GM19324 (cell line): ENCODE results near the gene TC2N.
"Not testable (repeated sequence)": the region's sequence is repeated elsewhere in the genome, so short reads cannot be mapped to it uniquely, and the experiment has no call there.

ENCODE experiments used
- ATAC-seq: cut with Tn5 transposase; IDR thresholded peaks from one replicate; pipeline ENCODE4 v1.9.1; 2021; ENCODE audit warnings: mild to moderate bottlenecking, moderate library complexity; ENCODE audit not compliant: unreplicated experiment, low FRiP score

TC2N gene

GRCh38 chr14:91870890-91871289, 3.6 kb upstream of the TC2N start:
- no peak for ATAC-seq

GRCh38 chr14:91870001-91870400, 2.7 kb upstream of the TC2N start:
- ATAC-seq, result no peak

GRCh38 chr14:91869556-91869955, 2.2 kb upstream of the TC2N start:
- no peak for ATAC-seq

GRCh38 chr14:91866511-91867295, 633 bp downstream of the TC2N start:
- no peak for ATAC-seq

- ATAC-seq, result no peak
Measured at GRCh38 chr14:91866061-91866460, 1.3 kb downstream of the TC2N start.

- ATAC-seq, result no peak
Measured at GRCh38 chr14:91862417-91862816, 4.9 kb downstream of the TC2N start.

- no peak for ATAC-seq
Measured at GRCh38 chr14:91861091-91861490, 6.2 kb downstream of the TC2N start.

- no peak for ATAC-seq
Measured at GRCh38 chr14:91860238-91860637, 7.1 kb downstream of the TC2N start.

- ATAC-seq, result no peak
Measured at GRCh38 chr14:91858536-91859275, 8.6 kb downstream of the TC2N start.

GRCh38 chr14:91857614-91858013, 9.7 kb downstream of the TC2N start:
- ATAC-seq, result no peak

GRCh38 chr14:91854327-91854934, 12.9 kb downstream of the TC2N start:
- no peak for ATAC-seq

GRCh38 chr14:91851563-91851962, 15.8 kb downstream of the TC2N start:
- no peak for ATAC-seq

- ATAC-seq, result no peak
Measured at GRCh38 chr14:91848504-91849001, 18.8 kb downstream of the TC2N start.

GRCh38 chr14:91847693-91848092, 19.6 kb downstream of the TC2N start:
- no peak for ATAC-seq

- ATAC-seq, result no peak
Measured at GRCh38 chr14:91845652-91846051, 21.7 kb downstream of the TC2N start.

- ATAC-seq, result not testable (repeated sequence)
Measured at GRCh38 chr14:91845056-91845455, 22.3 kb downstream of the TC2N start.

GRCh38 chr14:91844029-91844428, 23.3 kb downstream of the TC2N start:
- ATAC-seq, result no peak

GRCh38 chr14:91843437-91843836, 23.9 kb downstream of the TC2N start:
- ATAC-seq, result no peak

- no peak for ATAC-seq
Measured at GRCh38 chr14:91841065-91841464, 26.3 kb downstream of the TC2N start.

GRCh38 chr14:91839749-91840148, 27.6 kb downstream of the TC2N start:
- ATAC-seq, result no peak

GRCh38 chr14:91837076-91837475, 30.3 kb downstream of the TC2N start:
- no peak for ATAC-seq
